A549 (cell line): ENCODE measurements around the gene GP1BA. TPM values are rescaled to one million over a fixed set of nuclear protein-coding genes. Genes with fewer than 3 reads are reported as not detected.

ENCODE experiments used
- ATAC-seq, 2 experiments: fragments of 200-7000 bp in 1 of 2; fragments of >200 bp in 1 of 2; cut with Nextera tagmentation in 1 of 2; cut with Tn5 transposase in 1 of 2; 3 replicates each; pipeline versions ENCODE4 v1.8.0 to v1.9.1; 2018 to 2020; ENCODE audit warnings: mild to moderate bottlenecking in 1 of 2, moderate library complexity in 1 of 2
- CTCF ChIA-PET: fragments of 300-600 bp; sonication (Branson Sonifier 250); formaldehyde crosslinking; extraction: SDS; loops from one replicate; lab custom pipeline; 2021; ENCODE audit warnings: antibody characterized with exemption, inconsistent platforms; lab: Yijun Ruan, JAX
- POLR2A ChIA-PET: fragments of 350-600 bp; formaldehyde crosslinking; extraction: SDS; loops from one replicate; lab custom pipeline; 2021; ENCODE audit warnings: antibody characterized with exemption, inconsistent platforms; lab: Yijun Ruan, JAX
- DNase-seq, 2 experiments: peaks; one replicate each; pipeline versions ENCODE4 v3.0.0 to v3.0.0-alpha.2; 2011 to 2016; ENCODE audit warnings: low read depth in 1 of 2, low spot score in 1 of 2
- FAIRE-seq: peaks from 2 replicates; lab custom pipeline; 2011; peaks lifted over from hg19 to GRCh38; lab: Jason Lieb, UNC
- H3K27ac ChIP-seq, 2 experiments: fragments of >200 bp; sonication (Bioruptor Twin); formaldehyde crosslinking; 3 replicates each; pipeline ENCODE4 v1.5.1; 2016 to 2017
- H3K4me1 ChIP-seq: fragments of >200 bp; sonication (Bioruptor Twin); formaldehyde crosslinking; 3 replicates; pipeline ENCODE4 v1.6.1; 2016
- H3K4me2 ChIP-seq: fragments of >200 bp; sonication (Bioruptor Twin); formaldehyde crosslinking; 3 replicates; pipeline ENCODE4 v1.6.1; 2016
- H3K4me3 ChIP-seq: fragments of >200 bp; sonication (Bioruptor Twin); formaldehyde crosslinking; 3 replicates; pipeline ENCODE4 v1.5.1; 2016
- H3K9me3 ChIP-seq: fragments of >200 bp; sonication (Bioruptor Twin); formaldehyde crosslinking; 3 replicates; pipeline ENCODE4 v1.6.1; 2016
- ATOH8 ChIP-seq: fragments of 250-450 bp; sonication (Bioruptor Pico); IDR thresholded peaks from 2 replicates; pipeline ENCODE4 v1.5.0; 2020; ENCODE audit warnings: low read depth, mild to moderate bottlenecking, moderate library complexity
- BCL3 ChIP-seq: fragments of >200 bp; sonication (Bioruptor Twin); formaldehyde crosslinking; IDR thresholded peaks from 3 replicates; pipeline ENCODE4 v1.6.1; 2016
- BHLHE40 ChIP-seq: IDR thresholded peaks from 2 replicates; pipeline ENCODE4 v1.6.1; 2012; ENCODE audit warnings: low read depth, low read length, inconsistent platforms
- CBX2 ChIP-seq: fragments of 200-600 bp; sonication (generic); IDR thresholded peaks from 2 replicates; pipeline ENCODE4 v1.6.1; 2016; ENCODE audit warnings: low read depth, mild to moderate bottlenecking, borderline replicate concordance
- CEBPB ChIP-seq, 2 experiments: fragments of >200 bp in 1 of 2; sonication (Bioruptor Twin) in 1 of 2; formaldehyde crosslinking in 1 of 2; IDR thresholded peaks; 2 replicates each; pipeline ENCODE4 v1.6.1; 2012 to 2016
- CHD4 ChIP-seq: fragments of 200-600 bp; sonication (generic); IDR thresholded peaks from 2 replicates; pipeline ENCODE4 v1.6.1; 2016; ENCODE audit warnings: antibody characterized with exemption, mild to moderate bottlenecking, borderline replicate concordance
- E2F6 ChIP-seq: IDR thresholded peaks from 2 replicates; pipeline ENCODE4 v1.6.1; 2012; ENCODE audit warnings: low read depth, borderline replicate concordance
- EHMT2 ChIP-seq: fragments of 200-600 bp; sonication (generic); IDR thresholded peaks from 2 replicates; pipeline ENCODE4 v1.6.1; 2016; ENCODE audit warnings: antibody characterized with exemption, low read depth, mild to moderate bottlenecking, moderate library complexity
- GATA3 ChIP-seq: IDR thresholded peaks from 2 replicates; pipeline ENCODE4 v1.6.1; 2012; ENCODE audit warnings: borderline replicate concordance
- KDM1A ChIP-seq: fragments of 200-600 bp; sonication (generic); IDR thresholded peaks from 2 replicates; pipeline ENCODE4 v1.6.1; 2016; ENCODE audit warnings: low read depth, mild to moderate bottlenecking
- MAX ChIP-seq: IDR thresholded peaks from 2 replicates; pipeline ENCODE4 v1.6.1; 2012
- MAZ ChIP-seq: fragments of 150-350 bp; IDR thresholded peaks from 2 replicates; pipeline ENCODE4 v1.6.1; 2014; ENCODE audit warnings: antibody characterized with exemption, low read depth, low read length, borderline replicate concordance
- MYC ChIP-seq: IDR thresholded peaks from 2 replicates; pipeline ENCODE4 v1.6.1; 2012; ENCODE audit warnings: mild to moderate bottlenecking, inconsistent platforms, low read length, improper control_type of control experiment, borderline replicate concordance
- NPAS2 ChIP-seq: fragments of 250-450 bp; sonication (Bioruptor Pico); IDR thresholded peaks from 2 replicates; pipeline ENCODE4 v1.8.0; 2022; ENCODE audit warnings: mild to moderate bottlenecking, moderate library complexity, borderline replicate concordance
- PBX3 ChIP-seq: IDR thresholded peaks from 2 replicates; pipeline ENCODE4 v1.6.1; 2012
- PHF8 ChIP-seq: fragments of 200-600 bp; sonication (generic); IDR thresholded peaks from 2 replicates; pipeline ENCODE4 v1.6.1; 2016; ENCODE audit warnings: low read depth, mild to moderate bottlenecking, antibody characterized with exemption, moderate library complexity, borderline replicate concordance
- POLR2AphosphoS2 ChIP-seq: conservative IDR thresholded peaks from 2 replicates; pipeline ENCODE4 v1.6.1; 2012; ENCODE audit warnings: low read length, improper control_type of control experiment, inconsistent platforms
- REST ChIP-seq: fragments of 200-600 bp; sonication (generic); IDR thresholded peaks from 2 replicates; pipeline ENCODE4 v1.6.1; 2016; ENCODE audit warnings: antibody characterized with exemption, mild to moderate bottlenecking, moderate library complexity
- RFX5 ChIP-seq: fragments of 450-650 bp; IDR thresholded peaks from 2 replicates; pipeline ENCODE4 v1.7.1; 2014; ENCODE audit warnings: antibody characterized with exemption, mild to moderate bottlenecking, moderate library complexity
- RNF2 ChIP-seq: fragments of 200-600 bp; sonication (generic); IDR thresholded peaks from 2 replicates; pipeline ENCODE4 v1.6.1; 2016; ENCODE audit warnings: low read depth, mild to moderate bottlenecking, antibody characterized with exemption, moderate library complexity, borderline replicate concordance
- TFCP2L1 ChIP-seq: fragments of 250-450 bp; sonication (Bioruptor Pico); IDR thresholded peaks from 2 replicates; pipeline ENCODE4 v1.5.0; 2021; ENCODE audit warnings: mild to moderate bottlenecking
- ZC3H11A ChIP-seq: fragments of 450-650 bp; IDR thresholded peaks from 2 replicates; pipeline ENCODE4 v1.6.1; 2014; ENCODE audit warnings: antibody characterized with exemption, mild to moderate bottlenecking
- ZSCAN20 ChIP-seq: fragments of 250-450 bp; sonication (Bioruptor Pico); IDR thresholded peaks from 2 replicates; pipeline ENCODE4 v1.8.0; 2022; ENCODE audit warnings: mild to moderate bottlenecking, moderate library complexity
- WGBS: methylation state at CpG from one replicate; pipeline ENCODE4 v1.1.6; 2017; ENCODE audit errors: missing lambda C conversion rate; 5-methylcytosine and 5-hydroxymethylcytosine counted together
- polyA plus RNA-seq, 4 experiments: library from polyadenylated mRNA; depleted of rRNA in 3 of 4; stranded (reverse); fragments of >200 nt; fragmentation: RNase III in 1 of 4; extraction: RNeasy Plus Mini Kit Qiagen cat#74134 plus additional on column Dnase treatment in 1 of 4; gene quantifications; 2 replicates in 3 of 4; 3 replicates in 1 of 4; pipeline ENCODE4 v1.2.3, GENCODE V29; 2011 to 2017

The GP1BA gene
- polyA plus RNA-seq, 2 of the 4 experiments (the other 2 are of a cell fraction) = not detected

GRCh38 chr17:4901108-4901647, 30.9 kb upstream of the GP1BA start:
- no peak for TF ChIP-seq CHD4
- no peak for TF ChIP-seq RNF2
- TF ChIP-seq NPAS2 (CRISPR knock-in tag) = no peak
- no peak for TF ChIP-seq GATA3
- TF ChIP-seq, all 56 proteins: peak for 0
- no peak overlapping the region for H3K4me3 ChIP-seq
- FAIRE-seq = no peak
- H3K27ac ChIP-seq = no peak overlapping the region
- no peak overlapping the region for H3K4me2 ChIP-seq
- 94% methylated on average over 37 of the region's 37 CpGs for WGBS
- DNase-seq = no peak
- 0 out of 3 replicates have a peak, but pooled peaks cover 5% of the 10 kb centered on the region for H3K4me1 ChIP-seq
- no peak for ATAC-seq
- POLR2A ChIA-PET = interaction anchor here (1.9 kb wide), 1 partner anchor 111 kb away, joined by 6 read pairs; no protein-coding TSS in a partner anchor
- CTCF ChIA-PET = interaction anchor here (0.6 to 8.2 kb wide), 17 partner anchors 8 to 335 kb away, joined by 3 to 83 read pairs (median 9); partner anchors contain the start of genes ARRB2, CAMTA2, RNF167 and SLC25A11
- H3K9me3 ChIP-seq = no peaks in the 10 kb centered on the region

GRCh38 chr17:4901648-4902344, 30.3 kb upstream of the GP1BA start:
- Histone ChIP-seq H3K27ac (no peak overlapping the region), H3K4me1 (0 out of 3 replicates have a peak, but pooled peaks cover 5% of the 10 kb centered on the region), H3K4me3 (no peak overlapping the region), H3K4me2 (no peak overlapping the region), H3K9me3 (no peaks in the 10 kb centered on the region)
- ATAC-seq = no peak
- FAIRE-seq = no peak
- no peak for DNase-seq
- 86% methylated on average over 43 of the region's 48 CpGs for WGBS
- ChIA-PET CTCF (interaction anchor here (0.6 to 8.2 kb wide), 20 partner anchors 8 to 335 kb away, joined by 3 to 83 read pairs (median 6); partner anchors contain the start of genes ARRB2 and CAMTA2), POLR2A (interaction anchor here (1.9 kb wide), 1 partner anchor 112 kb away, joined by 6 read pairs; no protein-coding TSS in a partner anchor)
- no peak for TF ChIP-seq CBX2
- no peak for TF ChIP-seq ATOH8
- TF ChIP-seq E2F6 = no peak
- no peak for TF ChIP-seq MAX
- TF ChIP-seq RFX5 = no peak
- TF ChIP-seq PHF8 = no peak
- no peak for TF ChIP-seq REST
- no peak for TF ChIP-seq ZC3H11A
- TF ChIP-seq EHMT2 = no peak
- no peak for TF ChIP-seq KDM1A
- TF ChIP-seq ZSCAN20 (CRISPR knock-in tag) = no peak
- TF ChIP-seq BHLHE40 = no peak
- TF ChIP-seq PBX3 = no peak
- TF ChIP-seq MYC = no peak
- no peak for TF ChIP-seq MAZ
- no peak for TF ChIP-seq RNF2
- TF ChIP-seq CEBPB (IDR thresholded peaks at IDR 0.05) = no peak
- TF ChIP-seq BCL3 = no peak
- no peak for TF ChIP-seq POLR2AphosphoS2
- TF ChIP-seq TFCP2L1 (CRISPR knock-in tag) = no peak
